ENCODE data around the gene TSSK6.

The TSSK6 gene

GRCh38 chr19:19545707-19546106 lies 30.4 kb upstream of the TSSK6 start:
- DNase-seq (ENCODE audit: insufficient read length, low spot score) (no peak), FAIRE-seq (no peak)

- no peak for FAIRE-seq
Measured at GRCh38 chr19:19544954-19545591, 29.7 kb upstream of the TSSK6 start.

DNA sequence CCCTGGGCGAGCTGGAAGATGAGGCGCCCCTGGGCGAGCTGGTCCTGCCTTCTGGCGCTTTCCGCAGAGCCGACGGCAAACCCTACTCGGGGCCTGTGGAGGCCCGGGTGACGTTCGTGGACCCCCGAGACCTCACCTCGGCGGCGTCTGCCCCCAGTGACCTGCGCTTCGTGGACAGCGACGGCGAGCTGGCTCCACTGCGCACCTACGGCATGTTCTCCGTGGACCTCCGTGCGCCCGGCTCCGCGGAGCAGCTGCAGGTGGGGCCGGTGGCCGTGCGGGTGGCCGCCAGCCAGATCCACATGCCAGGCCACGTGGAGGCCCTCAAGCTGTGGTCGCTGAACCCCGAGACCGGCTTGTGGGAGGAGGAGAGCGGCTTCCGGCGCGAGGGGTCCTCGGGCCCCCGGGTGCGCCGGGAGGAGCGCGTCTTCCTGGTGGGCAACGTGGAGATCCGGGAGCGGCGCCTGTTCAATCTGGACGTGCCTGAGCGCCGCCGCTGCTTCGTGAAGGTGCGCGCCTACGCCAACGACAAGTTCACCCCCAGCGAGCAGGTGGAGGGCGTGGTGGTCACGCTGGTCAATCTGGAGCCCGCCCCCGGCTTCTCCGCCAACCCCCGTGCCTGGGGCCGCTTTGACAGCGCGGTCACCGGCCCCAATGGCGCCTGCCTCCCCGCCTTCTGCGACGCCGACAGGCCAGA lies 29.1 kb upstream of the TSSK6 start:
- DNase-seq (ENCODE audit: insufficient read length, low spot score), result no peak

More at GRCh38 chr19:19544954-19545591, 29.7 kb upstream of the TSSK6 start:
- no peak for DNase-seq (ENCODE audit: insufficient read length, low spot score)

DNA sequence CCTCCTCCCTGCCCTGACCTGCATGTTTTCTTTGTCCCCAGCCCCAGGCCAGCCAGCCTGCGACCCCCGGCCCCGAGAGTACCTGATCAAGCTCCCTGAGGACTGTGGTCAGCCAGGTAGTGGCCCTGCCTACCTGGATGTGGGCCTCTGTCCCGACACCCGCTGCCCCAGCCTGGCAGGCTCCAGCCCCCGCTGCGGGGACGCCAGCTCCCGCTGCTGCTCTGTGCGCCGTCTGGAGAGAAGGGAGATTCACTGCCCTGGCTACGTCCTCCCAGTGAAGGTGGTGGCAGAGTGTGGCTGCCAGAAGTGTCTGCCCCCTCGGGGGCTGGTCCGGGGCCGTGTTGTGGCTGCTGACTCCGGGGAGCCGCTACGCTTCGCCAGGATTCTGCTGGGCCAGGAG lies 28.3 kb upstream of the TSSK6 start:
- no peak for FAIRE-seq
- no peak for DNase-seq (ENCODE audit: insufficient read length, low spot score)

More for the DNA sequence above, 29.1 kb upstream of the TSSK6 start:
- no peak for FAIRE-seq

GRCh38 chr19:19543101-19543500 lies 27.8 kb upstream of the TSSK6 start:
- FAIRE-seq, result no peak
- DNase-seq (ENCODE audit: insufficient read length, low spot score), result no peak

DNA sequence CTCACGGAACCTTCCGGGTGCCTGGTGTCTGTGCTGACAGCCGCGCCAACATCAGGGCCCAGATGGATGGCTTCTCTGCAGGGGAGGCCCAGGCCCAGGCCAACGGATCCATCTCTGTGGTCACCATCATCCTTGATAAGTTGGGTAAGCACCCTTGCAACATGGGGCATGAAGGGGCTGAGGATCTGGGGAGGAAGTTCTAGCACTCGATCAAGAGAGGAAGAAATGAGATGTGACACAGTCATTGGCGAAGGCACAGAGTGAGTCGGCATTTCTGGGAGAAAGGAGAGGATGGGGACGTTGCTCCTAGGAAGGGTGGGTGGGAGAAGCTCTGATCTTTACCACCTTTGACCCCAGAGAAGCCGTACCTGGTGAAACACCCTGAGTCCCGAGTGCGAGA lies 27.2 kb upstream of the TSSK6 start:
- DNase-seq (ENCODE audit: insufficient read length, low spot score) (no peak), FAIRE-seq (no peak)

DNA sequence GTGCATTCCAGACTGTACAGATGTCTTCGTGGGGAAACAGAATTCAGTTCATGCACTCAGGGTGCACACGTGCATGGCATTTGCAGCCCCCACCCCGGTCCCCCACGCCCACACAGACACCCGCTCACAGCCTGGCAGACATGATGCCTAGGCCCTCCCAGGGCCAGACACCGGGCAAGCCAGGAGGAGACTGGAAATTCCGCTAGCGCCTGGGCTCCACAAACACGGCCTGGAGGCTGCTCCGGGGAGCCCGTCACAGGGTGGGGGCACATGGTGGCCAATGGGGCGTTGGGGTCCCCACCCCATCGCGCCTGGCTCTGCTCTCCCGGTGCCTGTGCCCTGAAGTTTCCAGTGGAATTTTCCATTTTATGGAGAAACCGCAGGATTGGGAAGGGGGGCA lies 26.3 kb upstream of the TSSK6 start:
- FAIRE-seq, result no peak
- no peak for DNase-seq (ENCODE audit: insufficient read length, low spot score)

GRCh38 chr19:19540715-19541515 lies 25.6 kb upstream of the TSSK6 start:
- DNase-seq (ENCODE audit: insufficient read length, low spot score), result no peak

DNA sequence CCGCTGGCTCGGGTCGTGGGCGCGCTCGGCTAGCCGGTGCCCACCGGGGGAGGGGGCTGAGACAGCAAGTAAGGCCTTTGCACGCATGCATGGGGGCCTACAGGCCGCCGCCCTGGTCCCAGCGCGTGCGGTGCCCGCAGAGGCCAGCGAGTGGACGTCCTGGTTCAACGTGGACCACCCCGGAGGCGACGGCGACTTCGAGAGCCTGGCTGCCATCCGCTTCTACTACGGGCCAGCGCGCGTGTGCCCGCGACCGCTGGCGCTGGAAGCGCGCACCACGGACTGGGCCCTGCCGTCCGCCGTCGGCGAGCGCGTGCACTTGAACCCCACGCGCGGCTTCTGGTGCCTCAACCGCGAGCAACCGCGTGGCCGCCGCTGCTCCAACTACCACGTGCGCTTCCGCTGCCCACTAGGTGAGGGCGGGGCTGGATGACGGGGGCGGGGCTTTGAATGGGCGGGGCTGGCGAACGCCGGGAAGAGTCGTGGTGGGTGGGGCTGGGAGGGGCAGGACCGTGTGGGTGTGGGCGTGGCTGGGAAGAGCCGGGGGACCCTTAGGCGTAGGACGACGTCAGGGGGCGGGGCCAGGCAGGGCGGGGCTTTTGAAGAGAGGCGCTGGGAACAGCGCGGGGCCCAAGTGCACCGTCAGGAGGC lies 24.8 kb upstream of the TSSK6 start:
- FAIRE-seq (no peak), DNase-seq (ENCODE audit: insufficient read length, low spot score) (no peak)

More at GRCh38 chr19:19540715-19541515, 25.6 kb upstream of the TSSK6 start:
- no peak for FAIRE-seq

DNA sequence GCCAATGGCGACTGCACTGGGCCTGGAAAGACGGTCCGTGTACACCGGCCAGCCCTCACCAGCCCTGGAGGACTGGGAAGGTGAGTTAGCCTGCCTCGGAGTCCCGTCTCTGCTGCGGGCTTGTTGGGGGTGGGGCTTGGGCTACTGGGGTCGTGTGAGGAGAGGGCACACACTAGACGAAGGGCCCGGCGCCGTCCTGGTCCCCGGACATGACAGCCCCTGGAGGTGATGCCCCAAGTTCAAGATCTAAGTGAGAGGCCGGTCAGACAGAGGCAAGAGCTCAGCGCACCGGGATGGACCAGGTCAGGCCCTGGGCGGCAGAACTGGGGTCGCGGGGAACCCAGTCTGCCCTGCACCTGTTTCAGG lies 24.3 kb upstream of the TSSK6 start:
- no peak for FAIRE-seq
- no peak for DNase-seq (ENCODE audit: insufficient read length, low spot score)

GRCh38 chr19:19538785-19539166 lies 23.4 kb upstream of the TSSK6 start:
- FAIRE-seq (no peak), DNase-seq (ENCODE audit: insufficient read length, low spot score) (no peak)

- FAIRE-seq (no peak), DNase-seq (ENCODE audit: insufficient read length, low spot score) (no peak)
Measured at GRCh38 chr19:19538061-19538784, 22.9 kb upstream of the TSSK6 start, which contains the start of gene CILP2. Gene CILP2 (plus strand): TSS chr19:19538265. CDS start chr19:19538350, 85 bp downstream.

DNA sequence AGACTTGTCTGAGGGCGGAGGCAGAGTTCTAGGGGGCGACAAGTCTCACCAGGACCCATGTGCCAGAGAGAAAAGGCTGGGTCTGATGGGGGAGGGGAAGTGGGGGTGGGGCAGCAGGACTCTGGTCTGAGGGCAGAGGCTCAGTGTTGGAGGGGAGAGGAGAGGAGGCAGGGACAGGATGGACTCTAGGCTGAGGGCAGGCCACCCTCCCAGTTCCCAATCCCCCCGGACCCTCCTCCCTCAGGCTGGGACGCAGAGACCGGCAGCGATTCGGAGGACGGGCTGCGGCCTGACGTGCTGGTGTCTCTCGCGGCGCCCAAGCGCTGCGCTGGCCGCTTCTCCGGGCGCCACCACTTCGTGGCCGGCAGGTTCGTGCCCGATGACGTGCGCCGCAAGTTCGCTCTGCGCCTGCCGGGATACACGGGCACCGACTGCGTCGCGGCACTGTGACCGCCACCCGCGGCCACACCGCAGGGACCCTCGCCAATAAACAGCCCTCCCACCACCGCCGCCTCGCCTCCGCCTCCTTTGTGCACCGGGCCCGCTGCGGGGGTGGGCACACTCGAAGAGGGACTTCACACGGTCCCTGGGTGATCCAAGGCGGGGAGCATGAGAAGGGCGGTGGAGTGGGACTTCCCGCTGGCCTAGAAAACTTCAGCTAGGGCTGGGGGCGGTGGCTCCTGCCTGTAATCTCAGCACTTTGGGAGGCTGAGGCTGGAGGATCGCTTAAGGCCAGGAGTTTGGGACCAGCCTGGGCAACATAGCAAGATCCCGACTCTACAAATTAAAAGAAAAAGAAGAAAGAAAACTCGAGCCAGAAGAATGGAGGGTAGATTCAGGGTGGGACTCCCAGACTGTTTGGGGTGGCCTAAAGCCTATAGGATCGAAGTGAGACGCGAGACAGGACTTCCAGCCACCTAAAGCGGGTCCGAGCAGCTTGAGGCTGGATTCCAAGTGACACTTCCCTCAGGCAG lies 22.0 kb upstream of the TSSK6 start:
- DNase-seq (ENCODE audit: insufficient read length, low spot score), result no peak

DNA sequence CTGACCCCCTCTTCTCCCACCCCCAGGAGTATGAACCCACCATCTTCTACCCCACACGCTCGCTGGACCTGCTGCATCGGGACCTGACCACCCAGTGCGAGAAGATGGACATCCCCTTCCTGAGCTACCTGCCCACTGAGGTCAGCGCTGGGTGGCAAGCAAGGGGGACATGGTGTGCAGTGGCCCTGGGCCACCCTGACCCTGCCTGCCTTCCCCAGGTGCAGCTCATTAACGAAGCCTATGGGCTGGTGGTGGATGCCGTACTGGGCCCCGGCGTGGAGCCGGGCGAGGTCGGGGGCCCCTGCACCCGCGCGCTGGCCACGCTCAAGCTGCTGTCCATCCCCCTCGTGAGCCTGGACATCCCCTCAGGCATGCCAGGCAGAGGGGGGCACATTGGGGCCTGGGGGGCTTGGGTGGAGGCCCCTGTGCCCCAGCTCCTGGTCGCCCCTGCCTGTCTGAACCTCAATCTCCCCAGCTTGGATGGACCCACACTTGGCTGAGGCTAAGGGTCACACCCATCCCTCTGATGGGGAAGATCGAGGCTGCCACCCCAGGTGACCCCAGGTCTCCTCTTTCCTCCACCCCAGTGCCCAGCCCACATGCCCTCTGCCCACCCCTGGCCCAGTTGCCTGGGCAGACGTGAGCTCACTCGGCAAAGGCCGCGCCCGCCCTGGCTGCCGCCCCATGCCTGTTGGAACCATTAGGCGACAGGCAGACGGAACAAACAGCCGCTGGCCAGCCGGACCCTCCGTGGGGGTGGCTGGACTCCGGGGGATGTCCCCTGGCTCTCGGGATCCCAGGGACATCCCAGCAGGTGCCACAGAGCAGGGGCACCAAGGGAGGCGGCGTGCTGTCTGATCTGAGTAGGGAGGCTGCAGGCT lies 20.2 kb upstream of the TSSK6 start:
- no peak for DNase-seq (ENCODE audit: insufficient read length, low spot score)
- no peak for FAIRE-seq

More for the DNA sequence above, 22.0 kb upstream of the TSSK6 start:
- no peak for FAIRE-seq

- DNase-seq (ENCODE audit: insufficient read length, low spot score) (no peak), FAIRE-seq (no peak)
Measured at GRCh38 chr19:19534556-19535265, 19.4 kb upstream of the TSSK6 start.

DNA sequence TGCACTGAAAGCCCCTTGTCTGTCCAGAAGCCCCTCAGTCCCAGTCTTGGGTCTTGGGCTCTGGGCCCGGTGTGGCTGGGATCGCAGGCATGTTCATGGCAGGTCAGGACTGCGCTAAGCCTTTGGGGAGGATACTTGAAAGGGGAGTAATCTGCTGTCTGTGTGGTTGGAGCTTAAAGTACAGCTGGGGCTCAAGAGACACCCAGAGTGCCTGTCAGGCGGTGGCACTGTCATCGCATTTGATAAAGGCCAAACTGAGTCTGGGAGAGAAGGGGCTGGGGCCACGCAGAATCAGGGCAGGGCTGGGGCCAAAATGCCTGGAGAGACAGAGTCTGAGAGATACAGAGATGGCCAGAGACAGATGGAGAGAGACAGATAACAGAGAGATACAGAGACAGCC lies 18.5 kb upstream of the TSSK6 start:
- FAIRE-seq (no peak), DNase-seq (ENCODE audit: insufficient read length, low spot score) (no peak)

- DNase-seq (ENCODE audit: insufficient read length, low spot score), result no peak
- FAIRE-seq, result no peak
Measured at GRCh38 chr19:19532806-19533701, 17.7 kb upstream of the TSSK6 start.

Measured in HTR-8/SVneo (cell line).